ENCODE data around the gene TMED8.

- TF ChIP-seq POLR2A (IDR thresholded peaks at IDR 0.05; ENCODE audit: low read length) (no peak), GATA1 (IDR thresholded peaks at IDR 0.05; ENCODE audit: low read depth, low read length) (no peak)
Measured at GRCh38 chr14:77400216-77400615, 23.3 kb upstream of the TMED8 start.

Data from erythroblast (primary cell).